UCSD-AML1 (cell line): Measurements from ENCODE around the gene LRIG3.
"Not testable (repeated sequence)": the region's sequence is repeated elsewhere in the genome, so short reads cannot be mapped to it uniquely, and the experiment has no call there.

Source experiments
- DNase-seq: peaks from one replicate; lab custom pipeline; 2025; ENCODE audit not compliant: unreplicated experiment; lab: John Stamatoyannopoulos, UW

LRIG3 gene

GRCh38 chr12:58920102-58920960 is at the start of gene LRIG3:
TSS of gene LRIG3 (minus strand) at chr12:58920504. CDS start at chr12:58920235, 269 bp downstream.
- no peak for DNase-seq

- no peak for DNase-seq
These were observed 48.9 kb upstream of the LRIG3 start for GRCh38 chr12:58969237-58969636.

- no peak for DNase-seq
These were observed 47.3 kb upstream of the LRIG3 start for GRCh38 chr12:58967561-58967960.

- no peak for DNase-seq
These were observed 46.6 kb upstream of the LRIG3 start for GRCh38 chr12:58966939-58967338.

- no peak for DNase-seq
These were observed 45.3 kb upstream of the LRIG3 start for GRCh38 chr12:58965568-58965967.

- no peak for DNase-seq
These were observed 43.5 kb upstream of the LRIG3 start for GRCh38 chr12:58963844-58964243.

GRCh38 chr12:58961906-58962305 is 41.6 kb upstream of the LRIG3 start:
- no peak for DNase-seq

DNA sequence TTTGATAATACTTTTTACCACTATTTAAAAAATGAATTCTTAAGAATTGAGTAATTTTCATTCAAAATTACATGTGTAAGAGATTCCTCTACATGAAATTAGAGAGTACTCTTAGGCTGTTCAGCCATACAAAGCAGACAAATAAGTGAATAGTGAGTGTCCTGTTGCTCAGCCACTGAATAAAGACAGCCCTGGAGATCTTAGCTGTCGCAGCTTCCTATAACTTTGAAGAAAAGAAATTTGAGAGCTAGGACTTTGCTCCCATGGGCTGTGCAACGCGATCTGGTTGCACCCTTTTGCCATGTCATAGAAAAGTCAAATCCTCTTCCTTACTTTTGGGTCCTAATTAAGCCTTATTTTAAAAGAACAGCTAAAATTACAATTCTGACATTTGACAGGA is 40.9 kb upstream of the LRIG3 start:
- DNase-seq = no peak

GRCh38 chr12:58959639-58960300 is 39.5 kb upstream of the LRIG3 start:
- DNase-seq = no peak

- no peak for DNase-seq
These were observed 37.0 kb upstream of the LRIG3 start for GRCh38 chr12:58957298-58957697.

- DNase-seq = no peak
These were observed 35.5 kb upstream of the LRIG3 start for GRCh38 chr12:58955849-58956248.

GRCh38 chr12:58954002-58954401 is 33.7 kb upstream of the LRIG3 start:
- no peak for DNase-seq

DNA sequence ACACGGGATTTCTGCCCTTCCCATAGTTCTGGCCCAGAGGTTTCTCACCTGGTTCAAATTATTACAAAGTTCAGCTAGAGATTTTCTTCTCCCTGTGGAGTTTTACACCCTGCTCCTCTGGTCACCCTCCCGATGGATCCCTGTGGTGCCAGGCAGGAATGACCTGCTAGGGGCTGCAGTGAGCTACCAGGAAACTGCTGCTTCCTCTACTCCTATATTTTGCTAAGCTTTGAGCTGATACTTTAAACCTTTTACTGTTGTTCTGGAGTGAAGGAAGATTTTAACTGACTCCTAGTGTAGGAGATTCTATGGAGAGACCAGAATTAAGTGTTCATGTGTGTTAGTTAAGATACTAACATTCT is 30.4 kb upstream of the LRIG3 start:
- no peak for DNase-seq

DNA sequence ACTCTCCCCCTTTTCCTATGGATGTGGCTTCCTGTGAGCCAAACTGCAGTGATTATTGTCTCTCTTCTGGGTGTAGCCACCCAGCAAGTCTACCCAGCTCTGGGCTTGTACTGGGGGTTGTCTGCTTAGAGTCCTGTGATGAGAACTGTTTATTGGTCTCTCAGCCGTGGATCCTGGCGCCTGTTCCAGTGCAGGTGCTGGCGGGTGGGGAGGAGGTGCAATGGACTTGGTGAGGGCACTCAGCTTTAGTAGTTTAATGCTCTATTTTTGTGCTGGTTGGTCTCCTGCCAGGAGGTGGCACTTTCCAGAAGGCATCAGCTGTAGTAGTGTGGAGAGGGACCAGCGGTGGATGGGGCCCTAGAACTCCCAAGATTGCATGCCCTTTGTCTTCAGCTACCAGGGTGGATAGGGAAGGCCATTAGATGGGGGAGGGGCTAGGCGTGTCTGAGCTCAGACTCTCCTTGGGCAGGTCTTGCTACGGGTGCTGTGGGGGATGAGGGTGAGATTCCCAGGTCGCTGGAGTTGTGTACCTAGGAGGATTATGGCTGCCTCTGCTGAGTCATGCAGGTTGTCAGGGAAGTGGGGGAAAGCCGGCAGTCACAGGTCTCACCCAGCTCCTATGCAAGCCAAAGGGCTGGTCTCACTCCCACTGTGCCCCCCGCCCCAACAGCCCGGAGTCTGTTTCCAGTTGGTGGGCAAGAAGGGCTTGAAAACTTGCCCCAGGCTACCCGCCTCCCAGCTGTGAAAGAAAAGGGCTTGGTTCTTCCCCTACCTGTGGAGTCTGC is 29.8 kb upstream of the LRIG3 start:
- DNase-seq = not testable (repeated sequence)

DNA sequence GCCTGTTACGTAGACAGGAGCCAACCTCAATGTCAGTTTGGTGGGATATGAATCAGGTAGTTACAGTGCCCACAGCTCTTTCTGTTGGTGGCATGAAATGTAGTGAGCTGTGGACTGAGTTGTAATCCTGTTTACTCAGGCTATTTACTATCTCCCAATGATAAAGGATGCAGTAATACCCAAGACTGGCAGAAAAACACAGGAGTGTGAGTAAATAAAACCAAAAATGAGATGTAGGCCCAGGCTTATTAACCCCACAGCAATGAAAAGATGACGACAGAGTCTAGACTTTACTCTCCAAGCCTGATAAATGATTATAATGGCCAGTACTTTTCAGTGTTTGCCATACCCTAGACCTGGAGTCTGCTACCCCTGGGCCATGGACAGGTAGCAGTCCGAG is 22.8 kb upstream of the LRIG3 start:
- DNase-seq = no peak

DNA sequence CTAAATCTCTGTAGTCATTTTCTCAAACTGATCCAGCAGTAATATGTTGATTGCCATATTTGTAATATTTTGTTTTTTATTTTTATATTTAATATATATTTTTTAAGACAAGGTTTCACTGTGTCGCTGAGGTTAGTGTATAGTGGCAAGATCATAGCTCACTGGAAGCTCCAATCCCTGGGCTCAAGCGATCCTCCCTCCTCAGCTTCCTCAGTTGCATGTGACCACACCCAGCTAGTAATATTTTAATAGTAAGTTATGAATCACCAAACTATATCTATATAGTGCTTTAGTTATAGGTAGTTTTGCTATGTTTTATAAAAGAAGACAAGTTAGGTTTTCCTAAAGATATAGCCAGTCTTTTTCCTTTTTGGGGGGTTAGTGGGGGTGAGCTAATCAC is 22.0 kb upstream of the LRIG3 start:
- no peak for DNase-seq

GRCh38 chr12:58939399-58940100 is 19.2 kb upstream of the LRIG3 start:
- no peak for DNase-seq

DNA sequence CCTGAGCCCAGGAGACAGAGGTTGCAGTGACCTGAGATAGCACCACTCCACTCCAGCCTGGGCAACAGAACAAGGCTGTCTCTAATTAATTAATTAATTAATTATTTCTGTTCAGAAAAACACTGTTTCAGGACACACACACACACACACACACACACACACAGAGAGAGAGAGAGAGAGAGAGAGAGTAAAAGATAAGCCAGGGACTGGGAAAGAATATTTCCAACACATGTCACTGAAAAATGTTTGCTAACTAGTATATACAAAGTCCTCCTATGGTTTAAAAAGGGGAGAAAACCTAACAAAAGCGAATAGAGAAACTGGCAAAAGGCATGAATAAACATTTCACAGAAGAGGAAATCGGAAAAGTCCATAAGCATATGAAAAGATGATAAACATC is 18.1 kb upstream of the LRIG3 start:
- no peak for DNase-seq

- no peak for DNase-seq
These were observed 14.2 kb upstream of the LRIG3 start for GRCh38 chr12:58934528-58934927.

- no peak for DNase-seq
These were observed 12.7 kb upstream of the LRIG3 start for GRCh38 chr12:58932806-58933681.
